GM12891 (cell line): ENCODE results near the gene CTAGE1. TPM values are rescaled to one million over a fixed set of nuclear protein-coding genes. Genes with fewer than 3 reads are reported as not detected.

Source experiments
- DNase-seq: peaks from one replicate; pipeline ENCODE4 v3.0.0; 2011; ENCODE audit warnings: low spot score; ENCODE audit not compliant: insufficient read length
- FAIRE-seq: peaks from 2 replicates; lab custom pipeline; 2011; peaks lifted over from hg19 to GRCh38; lab: Jason Lieb, UNC
- PAX5 ChIP-seq: IDR thresholded peaks from 2 replicates; pipeline ENCODE4 v1.6.1; 2011; ENCODE audit warnings: low read length, moderate library complexity, mild to moderate bottlenecking; ENCODE audit not compliant: insufficient read depth, severe bottlenecking
- POLR2A ChIP-seq: IDR thresholded peaks from 2 replicates; pipeline ENCODE4 v1.6.1; 2011; ENCODE audit warnings: low read depth, low read length, control low read depth
- POLR2AphosphoS5 ChIP-seq: IDR thresholded peaks from 2 replicates; pipeline ENCODE4 v1.6.1; 2011; ENCODE audit warnings: low read depth, low read length, control low read depth
- POU2F2 ChIP-seq: IDR thresholded peaks from 2 replicates; pipeline ENCODE4 v1.6.1; 2011; ENCODE audit warnings: low read depth, mild to moderate bottlenecking, control low read depth, low read length, moderate library complexity
- SPI1 ChIP-seq: IDR thresholded peaks from 2 replicates; pipeline ENCODE4 v1.6.1; 2011; ENCODE audit warnings: low read depth, low read length, control low read depth
- TAF1 ChIP-seq: IDR thresholded peaks from 2 replicates; pipeline ENCODE4 v1.6.1; 2011; ENCODE audit warnings: low read depth, low read length, control low read depth
- polyA plus RNA-seq: library from polyadenylated mRNA; unstranded; fragments of >200 nt; gene quantifications from one replicate; pipeline ENCODE4 v1.2.1, GENCODE V29; 2012; ENCODE audit warnings: low read depth, missing spikeins, inconsistent platforms; ENCODE audit not compliant: missing spikeins

CTAGE1 gene
- polyA plus RNA-seq, result not detected

- TF ChIP-seq POLR2AphosphoS5 (no peak), TAF1 (no peak), POLR2A (no peak), POU2F2 (no peak), SPI1 (no peak), PAX5 (no peak)
- DNase-seq (no peak), FAIRE-seq (no peak)
These were observed at the start of gene CTAGE1 for GRCh38 chr18:22417496-22418188. TSS of gene CTAGE1 (minus strand) at chr18:22417915. CDS start at chr18:22417811, 104 bp downstream.

GRCh38 chr18:22466608-22467395, 49.1 kb upstream of the CTAGE1 start:
- FAIRE-seq, result no peak
- TF ChIP-seq TAF1 (no peak), PAX5 (no peak), SPI1 (no peak)
- DNase-seq, result no peak

- no peak for TF ChIP-seq TAF1
- no peak for TF ChIP-seq PAX5
- no peak for TF ChIP-seq SPI1
- TF ChIP-seq POU2F2, result no peak
- no peak for TF ChIP-seq POLR2AphosphoS5
- TF ChIP-seq POLR2A, result no peak
- no peak for DNase-seq
- FAIRE-seq, result no peak
These were observed 48.2 kb upstream of the CTAGE1 start for GRCh38 chr18:22465859-22466457.

GRCh38 chr18:22463076-22463475, 45.4 kb upstream of the CTAGE1 start:
- DNase-seq (no peak), FAIRE-seq (no peak)
- TF ChIP-seq SPI1, result no peak
- TF ChIP-seq PAX5, result no peak
- no peak for TF ChIP-seq POLR2AphosphoS5
- TF ChIP-seq TAF1, result no peak
- TF ChIP-seq POLR2A, result no peak
- no peak for TF ChIP-seq POU2F2

GRCh38 chr18:22459491-22459890, 41.8 kb upstream of the CTAGE1 start:
- TF ChIP-seq POLR2A (no peak), POU2F2 (no peak), TAF1 (no peak), SPI1 (no peak), PAX5 (no peak), POLR2AphosphoS5 (no peak)
- DNase-seq, result no peak
- FAIRE-seq, result no peak

GRCh38 chr18:22457524-22457923, 39.8 kb upstream of the CTAGE1 start:
- DNase-seq (no peak), FAIRE-seq (no peak)
- no peak for TF ChIP-seq POLR2AphosphoS5
- no peak for TF ChIP-seq POU2F2
- TF ChIP-seq SPI1, result no peak
- no peak for TF ChIP-seq POLR2A
- no peak for TF ChIP-seq TAF1

- FAIRE-seq (no peak), DNase-seq (no peak)
- TF ChIP-seq PAX5 (no peak), TAF1 (no peak), SPI1 (no peak), POLR2AphosphoS5 (no peak), POLR2A (no peak), POU2F2 (no peak)
These were observed 38.8 kb upstream of the CTAGE1 start for GRCh38 chr18:22456547-22456946.

GRCh38 chr18:22456116-22456480, 38.4 kb upstream of the CTAGE1 start:
- DNase-seq (no peak), FAIRE-seq (no peak)

GRCh38 chr18:22455425-22456115, 37.9 kb upstream of the CTAGE1 start:
- no peak for TF ChIP-seq POLR2A
- TF ChIP-seq POLR2AphosphoS5, result no peak
- TF ChIP-seq PAX5, result no peak
- no peak for TF ChIP-seq POU2F2
- TF ChIP-seq SPI1, result no peak
- TF ChIP-seq TAF1, result no peak
- no peak for DNase-seq
- no peak for FAIRE-seq

More at GRCh38 chr18:22456116-22456480, 38.4 kb upstream of the CTAGE1 start:
- no peak for TF ChIP-seq POLR2AphosphoS5
- TF ChIP-seq SPI1, result no peak
- no peak for TF ChIP-seq POLR2A
- TF ChIP-seq PAX5, result no peak
- TF ChIP-seq POU2F2, result no peak
- no peak for TF ChIP-seq TAF1

- FAIRE-seq (no peak), DNase-seq (no peak)
- TF ChIP-seq POU2F2 (no peak), POLR2AphosphoS5 (no peak), SPI1 (no peak), TAF1 (no peak), POLR2A (no peak), PAX5 (no peak)
These were observed 35.6 kb upstream of the CTAGE1 start for GRCh38 chr18:22453315-22453714.
